Fibroblast of pulmonary artery (primary cell): ENCODE results near the gene BHMT2.

Experiments
- DNase-seq: peaks from one replicate; pipeline ENCODE4 v3.0.0-alpha.2; 2010; ENCODE audit warnings: low read depth
- H3K4me3 ChIP-seq: replicated peaks from 2 replicates; pipeline ENCODE4 v1.5.1; 2011; ENCODE audit warnings: low read depth, mild to moderate bottlenecking, control low read depth, low read length, moderate library complexity
- CTCF ChIP-seq: IDR thresholded peaks from 2 replicates; pipeline ENCODE4 v1.5.1; 2011; ENCODE audit warnings: mild to moderate bottlenecking, control low read depth, low read length, inconsistent platforms; ENCODE audit errors: missing control alignments

Gene BHMT2

GRCh38 chr5:79077680-79078365 is 8.3 kb downstream of the BHMT2 start:
- H3K4me3 ChIP-seq = no peak overlapping the region
- no peak for DNase-seq
- no peak for TF ChIP-seq CTCF

- H3K4me3 ChIP-seq = no peak overlapping the region
- no peak for TF ChIP-seq CTCF
- no peak for DNase-seq
These were observed 11.2 kb downstream of the BHMT2 start for GRCh38 chr5:79080804-79081203.

GRCh38 chr5:79081779-79082178 is 12.2 kb downstream of the BHMT2 start:
- no peak for DNase-seq
- TF ChIP-seq CTCF = no peak
- no peak overlapping the region for H3K4me3 ChIP-seq

GRCh38 chr5:79086116-79086515 is 16.5 kb downstream of the BHMT2 start:
- no peak for TF ChIP-seq CTCF
- no peak overlapping the region for H3K4me3 ChIP-seq
- DNase-seq = no peak

GRCh38 chr5:79088507-79088906 is 18.9 kb downstream of the BHMT2 start:
- DNase-seq = no peak
- no peak for TF ChIP-seq CTCF

GRCh38 chr5:79091064-79091463 is 21.5 kb downstream of the BHMT2 start:
- TF ChIP-seq CTCF = no peak
- no peak for DNase-seq
- H3K4me3 ChIP-seq = no peak overlapping the region

More at GRCh38 chr5:79088507-79088906, 18.9 kb downstream of the BHMT2 start:
- no peak overlapping the region for H3K4me3 ChIP-seq

- no peak for TF ChIP-seq CTCF
- no peak overlapping the region for H3K4me3 ChIP-seq
- DNase-seq = no peak
These were observed 24.2 kb downstream of the BHMT2 start for GRCh38 chr5:79093762-79094161.
